Lower leg skin (tissue), 3 donors: ENCODE data around the gene TFF1.

Experiments
- CTCF ChIP-seq, 3 donors: fragments of 450-650 bp; IDR thresholded peaks; one replicate each; pipeline ENCODE4 v1.5.1; 2016; ENCODE audit warnings: antibody characterized with exemption in 3 of 3, mild to moderate bottlenecking in 3 of 3, moderate library complexity in 2 of 3
- POLR2A ChIP-seq, 2 donors: fragments of 450-650 bp; IDR thresholded peaks; one replicate each; pipeline ENCODE4 v1.6.1; 2016 to 2017; ENCODE audit warnings: antibody characterized with exemption in 2 of 2, mild to moderate bottlenecking in 1 of 2, moderate library complexity in 1 of 2

- TF ChIP-seq CTCF (IDR thresholded peaks at IDR 0.05) (no peak), POLR2A (IDR thresholded peaks at IDR 0.05) (no peak)
Observed at GRCh38 chr21:42369821-42370220, 3.5 kb upstream of the TFF1 start.
